Measurements from ENCODE around the gene GRAMD4.

- no peak for TF ChIP-seq REST (IDR thresholded peaks at IDR 0.05; ENCODE audit: insufficient read depth in 1 of 2, low read depth in 2 of 2, low read length in 2 of 2)
- no peak for TF ChIP-seq POLR2AphosphoS5 (IDR thresholded peaks at IDR 0.05; ENCODE audit: low read depth, low read length)
- no peak for TF ChIP-seq TAF1 (IDR thresholded peaks at IDR 0.05; ENCODE audit: borderline replicate concordance, insufficient read depth, low read length)
Measured at GRCh38 chr22:46593996-46594946, 25.9 kb upstream of the GRAMD4 start.

Data from PFSK-1 (cell line).